Liver (tissue), 9 donors: ENCODE measurements around the gene GALNT17. TPM values are rescaled to one million over a fixed set of nuclear protein-coding genes. Genes with fewer than 3 reads are reported as not detected.

Source experiments
- DNase-seq: peaks from one replicate; pipeline ENCODE4 v3.0.0-alpha.2; 2017; ENCODE audit warnings: low spot score
- H3K27ac ChIP-seq, 2 donors: one replicate each; pipeline ENCODE4 v1.7.0; 2013; ENCODE audit warnings: inconsistent platforms in 2 of 2, low read length in 2 of 2, control low read depth in 1 of 2, low read depth in 1 of 2, mild to moderate bottlenecking in 1 of 2
- H3K27me3 ChIP-seq, 4 donors: one replicate each; pipeline versions ENCODE4 v1.6.1 to v1.7.0; 2013; ENCODE audit warnings: low read length in 3 of 4, inconsistent platforms in 1 of 4, mild to moderate bottlenecking in 1 of 4, moderate library complexity in 1 of 4; ENCODE audit not compliant: control insufficient read depth in 4 of 4, insufficient read depth in 4 of 4
- H3K36me3 ChIP-seq, 4 donors: one replicate each; pipeline versions ENCODE4 v1.6.1 to v1.7.0; 2013; ENCODE audit warnings: low read length in 3 of 4, mild to moderate bottlenecking in 3 of 4, low read depth in 1 of 4, moderate library complexity in 1 of 4; ENCODE audit not compliant: control insufficient read depth in 4 of 4, insufficient read depth in 3 of 4
- H3K4me1 ChIP-seq, 4 donors: one replicate each; pipeline versions ENCODE4 v1.6.1 to v1.7.0; 2013; ENCODE audit warnings: low read length in 3 of 4, mild to moderate bottlenecking in 3 of 4, moderate library complexity in 1 of 4; ENCODE audit not compliant: control insufficient read depth in 4 of 4, insufficient read depth in 4 of 4
- H3K4me3 ChIP-seq, 3 donors: one replicate each; pipeline versions ENCODE4 v1.6.1 to v1.7.0; 2013; ENCODE audit warnings: low read length in 3 of 3, control low read depth in 1 of 3, low read depth in 1 of 3, mild to moderate bottlenecking in 1 of 3
- H3K9ac ChIP-seq, 2 donors: one replicate each; pipeline ENCODE4 v1.7.0; 2013; ENCODE audit warnings: low read length in 2 of 2, mild to moderate bottlenecking in 2 of 2, moderate library complexity in 2 of 2, control low read depth in 1 of 2, low read depth in 1 of 2
- H3K9me3 ChIP-seq, 4 donors: one replicate each; pipeline versions ENCODE4 v1.6.1 to v1.7.0; 2013; ENCODE audit warnings: low read length in 3 of 4; ENCODE audit not compliant: control insufficient read depth in 4 of 4
- ATF3 ChIP-seq: IDR thresholded peaks from 2 replicates; pipeline ENCODE4 v1.6.1; 2016; ENCODE audit warnings: antibody characterized with exemption
- CTCF ChIP-seq: fragments of 150-350 bp; IDR thresholded peaks from 2 replicates; pipeline ENCODE4 v1.5.1; 2017; ENCODE audit warnings: improper control_type of control experiment, low read depth, low read length; ENCODE audit not compliant: missing input control
- EGR1 ChIP-seq, 2 donors: IDR thresholded peaks; 2 replicates each; pipeline ENCODE4 v1.6.1; 2016 to 2018; ENCODE audit warnings: antibody characterized with exemption in 2 of 2, low read depth in 2 of 2
- GABPA ChIP-seq, 2 donors: IDR thresholded peaks in 1 of 2; conservative IDR thresholded peaks in 1 of 2; 2 replicates each; pipeline ENCODE4 v1.6.1; 2016; ENCODE audit warnings: antibody characterized with exemption in 2 of 2, mild to moderate bottlenecking in 1 of 2, moderate library complexity in 1 of 2
- HNF4A ChIP-seq, 2 donors: conservative IDR thresholded peaks; 2 replicates each; pipeline ENCODE4 v1.6.1; 2016; ENCODE audit warnings: antibody characterized with exemption in 2 of 2, mild to moderate bottlenecking in 2 of 2
- JUND ChIP-seq, 2 donors: IDR thresholded peaks; 2 replicates each; pipeline ENCODE4 v1.6.1; 2016; ENCODE audit warnings: antibody characterized with exemption in 2 of 2
- MAX ChIP-seq: IDR thresholded peaks from 2 replicates; pipeline ENCODE4 v1.6.1; 2016; ENCODE audit warnings: antibody characterized with exemption
- NR2F2 ChIP-seq: IDR thresholded peaks from 2 replicates; pipeline ENCODE4 v1.6.1; 2016; ENCODE audit warnings: antibody characterized with exemption
- RAD21 ChIP-seq, 2 donors: IDR thresholded peaks; 2 replicates each; pipeline ENCODE4 v1.6.1; 2016; ENCODE audit warnings: antibody characterized with exemption in 2 of 2, mild to moderate bottlenecking in 2 of 2
- REST ChIP-seq: IDR thresholded peaks from 2 replicates; pipeline ENCODE4 v1.6.1; 2016; ENCODE audit warnings: antibody characterized with exemption, mild to moderate bottlenecking
- SP1 ChIP-seq: IDR thresholded peaks from 2 replicates; pipeline ENCODE4 v1.6.1; 2018; ENCODE audit warnings: antibody characterized with exemption, mild to moderate bottlenecking
- TAF1 ChIP-seq: conservative IDR thresholded peaks from 2 replicates; pipeline ENCODE4 v1.6.1; 2016; ENCODE audit warnings: antibody characterized with exemption, mild to moderate bottlenecking
- YY1 ChIP-seq: IDR thresholded peaks from 2 replicates; pipeline ENCODE4 v1.6.1; 2016; ENCODE audit warnings: antibody characterized with exemption, mild to moderate bottlenecking
- ZBTB33 ChIP-seq: IDR thresholded peaks from 2 replicates; pipeline ENCODE4 v1.6.1; 2016; ENCODE audit warnings: antibody characterized with exemption
- WGBS: extraction: QIAGEN DNeasy Blood & Tissue Kit; methylation state at CpG from one replicate; pipeline ENCODE4 v1.1.7; 2013; 5-methylcytosine and 5-hydroxymethylcytosine counted together
- polyA plus RNA-seq, 2 donors: library from polyadenylated mRNA; stranded (reverse) in 1 of 2; unstranded in 1 of 2; fragments of 200-250 nt in 1 of 2; fragments of >200 nt in 1 of 2; fragmentation: Nextera tagmentation in 1 of 2; extraction: Ambion mirVana in 1 of 2; gene quantifications; one replicate each; pipeline versions ENCODE4 v1.2.1 to v1.2.3, GENCODE V29; 2013 to 2015
- total RNA-seq, 2 donors: library from RNA; depleted of rRNA; stranded (reverse); fragments of >200 nt; gene quantifications; one replicate each; pipeline ENCODE4 v1.2.3, GENCODE V29; 2014
- donor health status: healthy.
- donor health status: healthy.
- donor health status: healthy.
- donor health status: healthy.
- donor health status: healthy.

The GALNT17 gene
- total and polyA plus RNA-seq, 4 donors = 0.10 to 0.42 (median 0.37) TPM; not detected in 1

- Histone ChIP-seq H3K4me1 (no peaks in the 10 kb centered on the region), H3K9ac (no peak overlapping the region), H3K27ac (no peak overlapping the region), H3K27me3 (no peaks in the 10 kb centered on the region), H3K4me3 (no peak overlapping the region), H3K9me3 (no peaks in the 10 kb centered on the region), H3K36me3 (no peaks in the 10 kb centered on the region)
- no peak for DNase-seq
- 83% methylated on average over 4 of the region's 4 CpGs for WGBS
- TF ChIP-seq RAD21 (IDR thresholded peaks at IDR 0.05) = no peak
- no peak for TF ChIP-seq ATF3
- TF ChIP-seq MAX = no peak
- TF ChIP-seq SP1 = no peak
- no peak for TF ChIP-seq CTCF
- no peak for TF ChIP-seq NR2F2
- no peak for TF ChIP-seq TAF1
- TF ChIP-seq ZBTB33 = no peak
- no peak for TF ChIP-seq REST
- no peak for TF ChIP-seq JUND (IDR thresholded peaks at IDR 0.05)
- TF ChIP-seq GABPA (IDR thresholded peaks at IDR 0.05 in 1 of 2, conservative IDR thresholded peaks at IDR 0.05 in 1 of 2) = no peak
These were observed 363.9 kb downstream of the GALNT17 start for GRCh38 chr7:71495828-71496227.

- no peak overlapping the region for H3K9ac ChIP-seq
- H3K36me3 ChIP-seq = no peaks in the 10 kb centered on the region
- no peak overlapping the region for H3K27ac ChIP-seq
- 68% methylated on average over 8 of the region's 8 CpGs for whole genome bisulfite sequencing
- H3K4me1 ChIP-seq = no peaks in the 10 kb centered on the region
- peaks cover 0 to under 1% (median 0%) of the 10 kb centered on the region in 4 donors for H3K9me3 ChIP-seq
- no peak overlapping the region for H3K4me3 ChIP-seq
- peaks cover 0 to 3% (median 0%) of the 10 kb centered on the region in 4 donors for H3K27me3 ChIP-seq
- no peak for DNase-seq
- no peak for TF ChIP-seq EGR1 (IDR thresholded peaks at IDR 0.05; ENCODE audit: low read depth in 2 of 2)
- no peak for TF ChIP-seq ATF3
- TF ChIP-seq HNF4A (conservative IDR thresholded peaks at IDR 0.05) = no peak
- no peak for TF ChIP-seq CTCF
- TF ChIP-seq NR2F2 = no peak
- no peak for TF ChIP-seq SP1
- TF ChIP-seq YY1 = no peak
- TF ChIP-seq ZBTB33 = no peak
- TF ChIP-seq GABPA (IDR thresholded peaks at IDR 0.05 in 1 of 2, conservative IDR thresholded peaks at IDR 0.05 in 1 of 2) = no peak
These were observed 365.5 kb downstream of the GALNT17 start for GRCh38 chr7:71497256-71497946.
